OCI-LY1 (cell line): ENCODE measurements around the gene MARK4.

Experiments
- CTCF ChIP-seq: fragments of 200-600 bp; sonication (generic), shearing (Covaris generic); IDR thresholded peaks from 2 replicates; pipeline ENCODE4 v1.5.1; 2017; ENCODE audit warnings: mild to moderate bottlenecking, antibody characterized with exemption, low read length, moderate library complexity, mixed read lengths
- EZH2 ChIP-seq: fragments of 200-600 bp; sonication (generic), shearing (Covaris generic); IDR thresholded peaks from 2 replicates; pipeline ENCODE4 v1.8.0; 2017; ENCODE audit warnings: borderline replicate concordance, mixed run types, mild to moderate bottlenecking, antibody characterized with exemption, low read length, moderate library complexity, mixed read lengths

GRCh38 chr19:45348367-45349125 lies 97.5 kb downstream of the MARK4 start:
- TF ChIP-seq EZH2, result no peak
- no peak for TF ChIP-seq CTCF
